ENCODE data around the gene PIM3. TPM values are rescaled to one million over a fixed set of nuclear protein-coding genes. Genes with fewer than 3 reads are reported as not detected.
"Not testable (repeated sequence)": the region's sequence is repeated elsewhere in the genome, so short reads cannot be mapped to it uniquely, and the experiment has no call there.

PIM3 gene
- total RNA-seq, 1 donor from 2014 or later = 11.6 TPM

- no peak for DNase-seq (ENCODE audit: low spot score)
Measured at GRCh38 chr22:49943405-49943765, 17.2 kb upstream of the PIM3 start.

GRCh38 chr22:49943771-49944398 lies 16.7 kb upstream of the PIM3 start:
- DNase-seq (ENCODE audit: low spot score) = no peak

- DNase-seq (ENCODE audit: low spot score) = no peak
Measured at GRCh38 chr22:49944399-49944891, 16.1 kb upstream of the PIM3 start.

- not testable (repeated sequence) for DNase-seq (ENCODE audit: low spot score)
Measured at GRCh38 chr22:49945042-49945794, 15.4 kb upstream of the PIM3 start.

DNA sequence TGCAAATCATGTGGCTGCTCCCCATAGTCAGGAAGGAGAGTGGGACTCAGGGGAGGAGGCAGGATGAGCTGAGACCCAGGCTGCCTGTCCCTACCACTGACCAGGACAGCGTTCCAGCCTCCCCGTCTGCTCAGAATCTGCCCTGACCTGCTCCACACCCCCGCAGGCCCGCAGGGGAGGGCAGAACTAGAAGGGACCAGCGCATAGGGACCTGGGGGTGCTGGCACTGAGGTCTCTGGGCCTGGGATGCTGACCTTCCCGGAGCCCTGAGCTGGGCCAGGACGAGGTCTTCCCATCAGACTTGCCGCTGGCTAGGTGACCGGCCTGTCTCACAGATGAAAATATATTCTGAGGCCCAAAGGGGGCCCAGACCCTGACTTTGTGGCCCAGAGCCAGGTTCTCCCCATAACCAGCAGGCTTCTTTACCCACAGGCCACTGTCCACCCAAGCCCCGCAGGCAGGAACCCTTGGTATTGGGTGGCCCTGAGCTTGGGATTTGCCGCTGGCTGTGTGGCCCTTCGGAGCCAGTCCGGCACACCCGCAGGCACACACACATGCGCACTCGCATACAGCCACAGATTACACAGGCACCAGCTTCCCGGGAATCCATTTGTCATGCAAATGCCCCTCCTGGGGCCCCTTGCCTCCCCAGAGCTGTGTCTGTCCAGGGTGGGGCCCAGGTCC lies 13.8 kb upstream of the PIM3 start:
- DNase-seq (ENCODE audit: low spot score) = peak; percentile 52

DNA sequence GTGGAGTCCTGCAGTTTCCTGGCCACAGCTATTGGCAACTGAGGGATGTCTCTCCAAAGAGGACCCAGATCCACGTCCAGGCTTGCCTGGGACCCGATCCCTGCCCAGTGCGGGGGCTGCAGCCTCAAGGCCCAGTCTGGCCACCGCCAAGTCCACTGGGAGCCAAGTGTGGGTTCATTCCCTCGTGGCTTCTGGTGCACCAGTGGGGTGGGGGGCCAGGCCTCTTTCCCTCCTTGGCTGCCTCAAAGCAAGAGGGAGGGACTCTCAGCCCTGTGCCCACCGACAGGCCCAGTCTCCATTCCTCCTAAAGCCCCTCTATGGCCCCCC lies 13.3 kb upstream of the PIM3 start:
- DNase-seq (ENCODE audit: low spot score) = no peak

DNA sequence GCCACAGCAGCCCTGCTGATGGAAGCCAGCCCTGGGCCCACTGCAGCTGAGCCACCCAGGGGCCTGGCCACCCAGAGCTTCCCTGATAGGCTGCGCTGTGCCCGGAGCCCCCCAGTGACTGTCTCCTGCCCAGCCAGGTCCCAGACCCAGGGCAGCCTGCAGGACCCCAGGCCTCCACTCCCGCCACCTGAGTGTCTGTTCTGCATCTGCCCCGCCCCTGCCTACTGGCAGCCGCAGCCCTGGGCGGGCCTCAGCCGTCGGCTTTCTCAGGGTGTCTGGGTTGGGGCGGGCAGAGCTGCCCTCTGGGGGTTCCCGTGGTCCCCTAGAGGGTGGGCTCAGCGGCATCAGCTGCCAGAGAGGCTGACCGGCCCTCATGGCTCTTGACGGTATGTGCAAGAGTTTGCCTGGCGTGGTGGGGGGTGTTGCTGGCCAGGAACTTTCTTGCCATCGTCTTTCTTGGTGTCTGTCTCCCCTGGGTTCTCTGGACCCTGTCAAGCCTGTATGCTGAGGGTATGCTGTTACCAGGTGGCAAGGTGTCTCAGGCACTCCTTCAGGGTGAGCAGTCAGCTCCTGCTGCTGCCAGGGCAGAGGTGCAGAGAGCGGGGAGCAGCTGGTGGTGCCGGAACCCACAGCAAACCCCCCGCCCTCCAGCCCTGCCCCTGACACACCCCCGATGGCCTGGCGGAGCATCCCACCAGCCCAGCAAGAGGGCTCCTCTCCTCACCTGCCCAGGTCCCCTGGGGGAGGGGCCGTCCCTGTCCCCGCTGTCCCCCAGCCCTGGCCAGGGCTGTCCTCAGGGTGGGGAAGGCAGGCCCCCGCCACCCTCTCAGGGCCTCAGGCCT lies 12.2 kb upstream of the PIM3 start:
- DNase-seq (ENCODE audit: low spot score) = peak; percentile 50

DNA sequence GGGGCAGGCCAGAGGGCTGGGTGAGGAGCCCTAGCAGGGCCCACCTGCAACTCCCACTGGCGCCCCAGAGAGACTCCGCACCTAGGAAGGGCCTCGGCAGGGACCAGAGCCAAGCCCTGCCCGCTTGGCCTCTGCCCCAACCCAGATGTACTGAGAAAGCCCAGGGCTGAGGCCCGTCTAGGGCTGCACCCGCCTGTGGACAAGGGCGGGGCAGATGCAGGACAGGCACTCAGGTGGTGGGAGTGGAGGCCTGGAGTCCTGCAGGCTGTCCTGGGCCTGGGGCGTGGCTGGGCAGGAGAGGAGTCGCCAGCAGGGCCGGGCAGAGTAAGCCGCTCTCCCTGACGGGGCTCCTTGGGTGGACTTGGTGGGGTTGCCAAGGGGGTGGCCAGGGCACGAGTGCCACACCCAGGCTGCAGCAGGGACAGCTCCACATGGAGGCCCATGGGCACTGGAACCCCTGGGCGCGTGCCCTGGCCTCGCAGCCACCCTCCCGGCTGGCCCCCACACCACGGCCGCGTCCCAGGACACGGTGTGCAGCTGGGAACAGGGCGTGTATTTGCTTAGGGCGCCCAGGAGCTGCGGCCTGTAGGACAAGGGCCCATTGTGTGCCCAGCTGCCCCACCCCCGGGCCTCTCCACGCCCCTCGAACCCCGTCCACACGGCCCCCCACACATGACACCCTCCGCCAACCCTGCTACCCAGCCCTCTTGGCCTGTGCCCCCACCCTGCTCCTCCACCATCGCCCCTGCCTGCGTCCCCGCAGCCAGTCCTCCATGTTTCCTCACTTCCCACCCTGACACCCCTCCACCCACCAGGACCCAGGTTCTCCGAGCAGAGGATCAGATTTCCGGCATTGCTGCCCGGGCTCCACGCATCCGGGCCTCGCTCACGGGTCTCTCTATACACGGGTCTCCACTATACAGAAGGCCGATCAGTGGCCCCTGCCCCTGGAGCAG lies 11.3 kb upstream of the PIM3 start:
- peak; percentile 45 for DNase-seq (ENCODE audit: low spot score)

- DNase-seq (ENCODE audit: low spot score) = no peak
Measured at GRCh38 chr22:49949914-49950292, 10.7 kb upstream of the PIM3 start.

GRCh38 chr22:49950396-49950994 lies 10.1 kb upstream of the PIM3 start:
- no peak for DNase-seq (ENCODE audit: low spot score)

GRCh38 chr22:49951000-49951677 lies 9.4 kb upstream of the PIM3 start:
- DNase-seq (ENCODE audit: low spot score) = peak; percentile 80

DNA sequence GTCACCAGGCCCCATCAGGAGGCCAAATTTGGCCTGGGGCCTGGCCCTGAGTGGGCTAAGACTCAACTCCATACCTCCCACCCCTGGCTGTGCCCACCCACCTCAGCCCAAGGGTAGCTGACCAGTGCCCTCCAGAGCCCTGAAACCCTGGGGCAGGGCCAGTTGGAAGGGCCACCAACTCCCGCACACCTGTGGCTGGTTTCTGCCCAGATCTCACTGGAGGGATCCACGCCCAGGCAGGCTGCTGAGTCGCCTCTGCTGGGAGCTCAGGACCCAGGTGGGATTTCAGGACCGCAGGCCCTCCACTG lies 8.9 kb upstream of the PIM3 start:
- DNase-seq (ENCODE audit: low spot score) = no peak

- peak; percentile 86 for DNase-seq (ENCODE audit: low spot score)
Measured at GRCh38 chr22:49951986-49952896, 8.3 kb upstream of the PIM3 start.

- DNase-seq (ENCODE audit: low spot score) = no peak
Measured at GRCh38 chr22:49953027-49953679, 7.4 kb upstream of the PIM3 start.

DNA sequence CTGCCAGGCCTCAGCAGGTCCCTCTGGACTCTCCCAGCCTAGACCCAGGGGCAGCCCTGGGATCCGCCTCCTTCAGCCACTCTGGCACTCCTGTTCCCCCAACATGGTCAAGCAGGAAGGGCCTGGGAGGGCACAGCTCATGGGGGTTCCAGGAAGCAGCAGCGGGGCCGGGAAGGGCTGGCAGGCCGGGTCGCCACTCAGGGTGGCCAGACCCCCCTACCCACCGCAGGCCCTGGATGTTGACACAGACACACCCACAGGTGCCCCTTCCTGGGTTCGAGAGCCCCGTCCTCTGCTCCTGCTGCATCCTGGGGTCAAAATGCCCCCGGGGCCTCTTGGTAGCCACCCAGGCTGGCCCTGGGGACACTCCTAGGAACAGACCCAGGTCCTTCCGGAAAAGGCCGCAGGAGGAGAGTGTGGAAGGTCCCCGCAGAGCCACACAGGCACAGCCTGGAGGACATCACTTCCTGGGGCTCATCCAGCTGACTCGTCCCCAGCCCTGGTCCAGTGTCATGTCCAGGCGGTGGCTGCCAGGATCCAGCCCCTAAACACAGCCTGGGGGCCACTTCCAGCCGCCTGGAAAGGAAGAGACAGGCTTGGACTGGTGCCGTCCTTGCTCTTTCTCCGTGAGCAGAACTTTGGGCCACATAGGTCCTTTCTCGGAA lies 6.8 kb upstream of the PIM3 start:
- DNase-seq (ENCODE audit: low spot score) = no peak

DNA sequence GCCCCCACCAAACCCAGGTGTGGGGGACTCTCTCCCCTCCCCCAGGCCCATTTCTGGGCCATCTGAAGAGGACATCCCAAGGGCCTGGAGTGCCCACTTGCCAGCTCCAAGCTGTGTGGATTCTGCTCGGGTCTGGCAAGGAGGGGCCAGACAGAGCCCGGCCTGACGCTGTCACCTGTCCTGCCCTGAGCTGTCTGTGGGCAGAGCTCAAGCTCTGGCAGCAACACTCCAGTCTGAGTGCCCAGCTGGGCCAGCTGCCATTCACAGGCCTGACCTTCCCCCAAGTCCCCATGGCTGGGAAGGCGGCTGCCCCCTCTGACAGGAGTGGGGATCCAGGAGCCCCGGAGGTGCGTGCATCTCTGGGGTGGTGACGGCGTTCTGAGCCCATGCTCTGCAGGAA lies 6.2 kb upstream of the PIM3 start:
- DNase-seq (ENCODE audit: low spot score) = no peak

- DNase-seq (ENCODE audit: low spot score) = no peak
Measured at GRCh38 chr22:49954991-49955580, 5.5 kb upstream of the PIM3 start.
